Measurements from ENCODE around the gene CAMTA1. TPM values are rescaled to one million over a fixed set of nuclear protein-coding genes. Genes with fewer than 3 reads are reported as not detected.

CAMTA1 gene
- total RNA-seq, 1 donor: 56.1 TPM

DNA sequence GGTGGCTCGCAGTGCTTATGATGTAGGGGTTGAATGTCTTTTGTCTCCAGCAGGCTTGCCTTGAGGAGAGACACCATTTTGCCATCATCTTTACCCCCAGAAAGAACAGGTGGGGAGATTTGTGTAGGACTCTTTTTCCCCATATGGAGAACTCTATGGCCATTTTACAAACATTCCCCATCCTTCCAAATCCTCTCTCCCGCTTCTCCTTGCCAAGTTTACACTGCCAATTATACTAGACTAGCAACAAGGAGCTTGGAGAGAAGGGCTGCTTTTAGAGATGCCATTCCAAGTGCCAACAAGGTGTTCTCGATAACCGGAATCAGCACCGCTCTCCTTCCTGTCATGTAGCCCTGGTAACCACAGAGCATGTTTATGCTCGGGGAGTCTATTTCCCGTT is 233.1 kb downstream of the CAMTA1 start:
- H3K4me3 ChIP-seq (ENCODE audit: low read depth, low read length): no peak overlapping the region
- no peak for DNase-seq (ENCODE audit: low read depth)
- TF ChIP-seq, protein P1, sequence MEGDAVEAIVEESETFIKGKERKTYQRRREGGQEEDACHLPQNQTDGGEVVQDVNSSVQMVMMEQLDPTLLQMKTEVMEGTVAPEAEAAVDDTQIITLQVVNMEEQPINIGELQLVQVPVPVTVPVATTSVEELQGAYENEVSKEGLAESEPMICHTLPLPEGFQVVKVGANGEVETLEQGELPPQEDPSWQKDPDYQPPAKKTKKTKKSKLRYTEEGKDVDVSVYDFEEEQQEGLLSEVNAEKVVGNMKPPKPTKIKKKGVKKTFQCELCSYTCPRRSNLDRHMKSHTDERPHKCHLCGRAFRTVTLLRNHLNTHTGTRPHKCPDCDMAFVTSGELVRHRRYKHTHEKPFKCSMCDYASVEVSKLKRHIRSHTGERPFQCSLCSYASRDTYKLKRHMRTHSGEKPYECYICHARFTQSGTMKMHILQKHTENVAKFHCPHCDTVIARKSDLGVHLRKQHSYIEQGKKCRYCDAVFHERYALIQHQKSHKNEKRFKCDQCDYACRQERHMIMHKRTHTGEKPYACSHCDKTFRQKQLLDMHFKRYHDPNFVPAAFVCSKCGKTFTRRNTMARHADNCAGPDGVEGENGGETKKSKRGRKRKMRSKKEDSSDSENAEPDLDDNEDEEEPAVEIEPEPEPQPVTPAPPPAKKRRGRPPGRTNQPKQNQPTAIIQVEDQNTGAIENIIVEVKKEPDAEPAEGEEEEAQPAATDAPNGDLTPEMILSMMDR (IDR thresholded peaks at IDR 0.05; ENCODE audit: insufficient read depth, low read depth, low read length): no peak

DNA sequence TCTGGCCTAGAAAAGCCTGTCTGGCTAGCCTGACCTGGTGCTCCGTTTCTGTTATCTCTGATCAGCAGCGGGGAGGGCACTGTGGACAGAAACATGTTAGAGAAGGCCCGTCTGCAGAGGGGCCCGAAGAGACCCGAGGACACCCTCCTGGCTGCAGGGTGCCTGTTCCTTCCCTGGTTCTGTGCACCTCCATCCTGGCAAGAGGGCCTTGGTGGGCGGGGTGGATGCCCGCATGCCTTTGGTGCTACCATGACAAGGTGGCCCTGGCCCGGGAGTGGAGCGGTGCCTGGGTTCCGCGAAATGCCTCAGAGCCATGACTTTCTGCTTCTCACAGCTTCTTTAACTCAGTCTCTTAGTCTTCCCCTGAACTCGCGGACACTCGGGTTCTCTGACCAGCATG is 233.6 kb downstream of the CAMTA1 start:
- TF ChIP-seq, protein P1 (IDR thresholded peaks at IDR 0.05; ENCODE audit: insufficient read depth, low read depth, low read length): no peak
- DNase-seq (ENCODE audit: low read depth): no peak
- no peak overlapping the region for H3K4me3 ChIP-seq (ENCODE audit: low read depth, low read length)

DNA sequence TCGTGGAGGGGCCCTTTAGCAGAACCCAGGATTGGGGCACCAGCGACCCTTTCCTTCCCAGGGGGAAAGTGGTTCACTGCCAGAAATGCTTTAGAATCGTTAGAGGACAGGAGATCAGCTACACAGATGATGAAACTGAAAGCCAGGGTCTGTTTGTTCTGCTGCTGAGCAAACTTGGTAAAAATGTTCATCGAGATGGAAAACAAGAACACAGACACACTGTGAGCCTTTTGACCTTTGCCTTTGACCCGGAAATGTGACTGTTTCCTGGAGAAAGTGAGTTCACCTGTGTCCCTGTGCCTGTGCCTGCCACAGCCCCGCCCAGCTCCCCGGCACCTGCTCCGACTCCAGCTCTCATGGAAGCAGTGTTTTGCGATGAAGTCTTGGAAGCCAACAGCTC is 234.3 kb downstream of the CAMTA1 start:
- no peak overlapping the region for H3K4me3 ChIP-seq (ENCODE audit: low read depth, low read length)
- TF ChIP-seq, protein P1 (IDR thresholded peaks at IDR 0.05; ENCODE audit: insufficient read depth, low read depth, low read length): no peak
- no peak for DNase-seq (ENCODE audit: low read depth)

DNA sequence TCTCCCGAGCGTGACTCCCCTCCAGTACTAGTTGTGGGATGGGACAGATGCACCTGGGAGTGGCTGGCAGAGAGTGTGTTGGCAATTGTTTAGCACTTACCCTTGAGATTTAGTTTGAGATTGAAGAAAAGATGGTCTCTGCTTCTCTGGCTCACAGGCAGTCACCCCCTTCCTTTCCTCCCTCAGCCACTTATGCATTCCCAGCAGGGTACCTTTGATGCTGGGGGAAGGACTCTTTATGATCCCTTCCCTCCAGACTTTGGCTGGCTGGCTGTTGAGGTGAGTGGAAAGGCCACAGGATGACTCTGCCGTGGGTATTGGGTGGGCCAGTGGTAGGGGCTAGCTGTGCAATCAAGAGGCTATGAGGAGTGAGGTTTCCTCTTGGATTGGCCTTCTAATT is 236.8 kb downstream of the CAMTA1 start:
- no peak for DNase-seq (ENCODE audit: low read depth)
- TF ChIP-seq, protein P1 (IDR thresholded peaks at IDR 0.05; ENCODE audit: insufficient read depth, low read depth, low read length): no peak
- no peak overlapping the region for H3K4me3 ChIP-seq (ENCODE audit: low read depth, low read length)

DNA sequence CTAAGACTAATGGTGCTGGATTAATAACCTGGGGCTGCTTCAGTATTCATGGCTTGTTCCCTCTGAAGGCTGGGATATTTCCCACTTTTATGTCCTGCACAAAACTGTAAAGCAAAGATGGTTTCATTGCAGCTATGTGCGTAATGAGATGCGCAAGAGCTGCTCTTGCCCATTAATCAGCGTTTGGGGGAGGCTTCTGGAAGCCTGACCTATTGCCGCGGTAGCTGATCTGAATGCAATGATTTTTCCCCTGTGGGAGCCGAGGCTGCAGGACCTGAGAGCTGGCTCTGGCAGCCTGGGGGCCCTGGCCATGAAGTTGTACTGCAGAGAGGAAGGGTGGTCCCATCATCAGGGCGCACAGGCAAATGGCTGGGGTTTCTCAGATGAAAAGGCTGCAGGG is 239.8 kb downstream of the CAMTA1 start:
- H3K4me3 ChIP-seq (ENCODE audit: low read depth, low read length): no peak overlapping the region
- TF ChIP-seq, protein P1 (IDR thresholded peaks at IDR 0.05; ENCODE audit: insufficient read depth, low read depth, low read length): no peak

DNA sequence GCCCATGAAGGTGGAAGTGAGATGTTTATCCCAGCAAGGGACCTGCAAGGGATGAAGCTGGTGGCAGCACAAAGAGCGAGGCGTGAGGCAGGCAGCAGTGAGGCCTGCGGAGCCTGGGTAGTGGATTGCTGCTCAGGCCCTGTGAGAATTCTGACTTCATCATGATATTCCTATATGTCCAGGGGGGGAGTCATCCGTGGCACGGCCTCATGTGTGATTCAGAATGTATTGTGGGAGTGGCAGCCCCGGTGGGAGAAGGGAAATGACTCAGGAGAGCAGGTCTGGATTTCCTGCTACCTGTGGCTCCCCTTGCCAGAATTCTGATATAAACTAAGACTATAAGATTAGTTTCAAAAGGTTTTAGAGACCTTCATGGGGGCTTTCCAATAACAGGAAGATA is 240.9 kb downstream of the CAMTA1 start:
- TF ChIP-seq, protein P1 (IDR thresholded peaks at IDR 0.05; ENCODE audit: insufficient read depth, low read depth, low read length): no peak
- DNase-seq (ENCODE audit: low read depth): no peak

More for the DNA sequence above, 239.8 kb downstream of the CAMTA1 start:
- DNase-seq (ENCODE audit: low read depth): no peak

DNA sequence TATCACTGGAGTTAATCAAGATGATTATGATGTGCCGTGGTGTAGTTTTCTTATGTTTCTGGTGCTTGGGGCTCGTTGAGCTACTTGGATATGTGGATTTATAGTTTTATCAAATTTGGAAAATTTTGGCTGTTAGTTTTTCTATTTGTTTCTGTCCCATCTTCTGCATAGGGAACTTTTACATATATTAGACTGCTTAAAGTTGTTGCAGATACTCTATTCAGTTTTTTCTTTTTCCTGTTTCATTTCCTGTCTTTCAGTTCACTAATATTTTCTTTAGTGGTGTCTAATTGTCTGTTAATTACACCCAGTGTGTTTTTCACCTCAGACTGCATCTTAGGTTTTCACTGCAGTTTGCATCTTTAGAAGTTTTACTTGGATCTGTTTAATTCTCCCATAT is 247.7 kb downstream of the CAMTA1 start:
- no peak for DNase-seq (ENCODE audit: low read depth)
- TF ChIP-seq, protein P1 (IDR thresholded peaks at IDR 0.05; ENCODE audit: insufficient read depth, low read depth, low read length): no peak
- no peak overlapping the region for H3K4me3 ChIP-seq (ENCODE audit: low read depth, low read length)

More for the DNA sequence above, 240.9 kb downstream of the CAMTA1 start:
- H3K4me3 ChIP-seq (ENCODE audit: low read depth, low read length): no peak overlapping the region

Data from fibroblast of villous mesenchyme (primary cell).